CD4-positive, alpha-beta T cell treated with Interleukin-17A for 1 hour (primary cell): ENCODE measurements around the gene CKMT2.

Experiments
- DNase-seq: peaks from one replicate; pipeline ENCODE4 v3.0.0-alpha.2; 2020

CKMT2 gene

DNA sequence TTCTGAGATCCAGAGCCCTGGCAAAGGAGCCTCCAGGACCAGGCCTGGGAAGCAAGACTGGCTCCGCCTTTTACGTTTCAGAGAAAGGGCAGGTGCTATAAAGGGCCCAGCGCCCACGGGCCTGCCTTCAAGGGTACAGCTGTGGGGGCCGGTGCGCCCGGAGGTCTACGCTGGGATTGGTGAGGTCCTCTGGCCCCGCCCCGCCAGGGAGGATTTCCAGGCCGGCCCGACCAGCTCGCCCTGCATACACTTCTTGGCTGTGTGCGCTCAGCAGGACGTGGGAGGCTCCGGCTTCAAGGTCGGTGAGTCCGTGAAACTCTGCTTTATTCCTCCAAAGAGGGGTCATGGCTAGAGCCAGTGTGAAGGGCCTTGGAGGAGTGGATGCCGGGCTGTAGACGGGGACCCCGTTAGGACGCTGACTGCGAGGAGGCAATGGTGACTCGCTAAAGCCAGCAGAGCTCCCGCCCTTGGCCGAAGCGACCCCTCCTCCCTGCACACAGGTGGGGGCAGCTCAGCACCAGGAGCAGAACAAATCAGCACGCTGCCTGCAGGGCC is at the start of gene CKMT2:
TSS of gene CKMT2 (plus strand) at position 243 of the 555 bp plus-strand sequence. CDS start 17,811 bp downstream, outside the sequence.
- DNase-seq = no peak

DNA sequence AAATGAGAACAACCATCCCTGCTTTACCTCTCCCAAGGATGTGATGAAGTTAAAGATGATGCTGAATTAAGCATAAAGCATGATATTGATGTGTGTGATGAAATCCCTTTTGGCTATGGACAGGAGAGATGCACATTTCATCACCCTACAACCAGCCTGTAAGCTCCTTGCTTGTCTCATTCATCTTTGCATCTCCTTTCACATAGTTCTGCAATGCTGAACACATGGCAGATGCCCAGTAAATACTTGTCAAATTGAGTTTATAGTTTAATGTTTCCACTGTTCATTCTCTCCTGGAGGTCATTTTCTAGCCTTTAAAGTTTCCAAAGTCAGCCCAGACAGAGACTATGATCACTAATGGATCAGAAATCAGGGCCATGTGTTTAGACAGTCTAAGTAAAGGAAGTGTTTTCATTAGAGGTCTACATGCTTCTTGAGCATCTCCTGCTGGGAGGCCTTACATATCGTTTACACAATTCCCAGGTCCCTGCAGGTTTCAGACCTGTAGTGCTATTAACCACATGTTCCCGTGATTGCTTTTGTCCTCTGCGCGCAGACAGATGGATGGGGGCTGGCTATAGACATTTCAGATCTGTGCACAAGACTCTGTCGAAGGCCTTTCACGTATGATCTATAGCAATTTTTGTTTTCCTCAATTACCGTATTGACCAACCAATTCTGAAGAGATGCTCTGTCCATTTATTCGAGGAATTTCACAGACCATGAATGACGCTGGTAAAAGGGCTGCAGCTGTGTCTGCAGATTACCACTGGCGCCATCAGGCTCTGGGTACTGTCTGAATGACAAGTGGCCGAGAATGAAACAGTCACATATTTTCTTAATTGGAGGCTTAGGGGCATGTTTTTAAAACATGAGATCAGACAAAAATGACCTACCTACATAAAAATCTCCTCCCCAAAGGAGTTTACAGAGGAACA is 49.0 kb upstream of the CKMT2 start:
- no peak for DNase-seq

DNA sequence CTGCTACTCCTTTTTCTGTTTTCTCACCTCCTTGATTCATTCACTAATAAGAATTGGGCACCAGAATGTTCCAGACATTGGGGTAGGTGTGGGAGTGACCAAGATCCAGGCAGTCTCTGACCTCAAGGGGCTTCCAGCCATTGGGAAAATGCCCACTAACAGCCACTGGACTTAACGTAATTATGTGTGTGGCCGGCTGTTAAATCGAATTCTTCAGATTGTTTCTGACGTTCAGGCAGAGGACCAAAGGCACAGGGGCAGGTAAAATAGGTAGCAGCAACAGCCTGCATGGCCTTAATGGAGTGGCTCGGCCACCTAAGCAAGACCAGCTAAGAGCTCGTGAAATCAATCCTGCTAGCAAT is 48.4 kb upstream of the CKMT2 start:
- no peak for DNase-seq

DNA sequence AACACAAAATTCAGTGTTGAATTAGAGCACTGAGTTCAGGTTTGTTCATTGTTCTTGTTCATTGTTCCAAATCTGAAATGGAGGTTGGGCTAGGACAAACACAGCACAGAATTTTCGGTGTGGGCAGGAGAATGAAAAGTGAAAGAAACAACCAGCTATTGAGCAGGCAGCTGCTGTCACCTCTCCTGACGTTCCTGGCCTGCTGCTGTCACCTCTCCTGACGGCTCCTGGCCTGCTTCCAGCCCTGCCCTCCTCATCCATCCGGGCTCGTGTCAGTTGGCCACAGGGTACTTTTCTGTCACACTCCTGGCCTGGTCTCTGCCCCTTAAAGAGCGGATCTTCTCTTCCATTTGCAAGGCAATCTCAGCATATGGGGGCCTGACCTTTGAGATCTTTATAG is 45.2 kb upstream of the CKMT2 start:
- DNase-seq = no peak

DNA sequence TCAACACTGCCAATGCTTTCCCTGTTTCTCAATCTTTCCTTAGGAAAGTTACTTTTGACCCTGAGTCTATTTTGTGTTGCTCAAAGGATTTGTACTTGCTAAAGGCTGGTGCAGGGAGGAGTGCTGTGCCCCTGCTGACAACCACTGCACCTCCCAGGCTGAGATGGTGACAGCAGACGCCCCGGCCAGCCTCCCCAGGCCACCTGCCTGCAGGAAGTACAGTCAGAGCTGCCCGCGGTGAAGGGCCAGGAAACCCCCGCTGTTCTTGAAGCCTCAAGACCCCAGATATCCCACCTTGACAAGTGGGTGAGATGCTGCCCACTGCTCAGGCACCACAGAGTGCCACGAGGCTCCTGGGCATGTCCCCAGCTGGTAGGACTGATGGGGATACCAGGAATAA is 44.2 kb upstream of the CKMT2 start:
- DNase-seq = no peak

DNA sequence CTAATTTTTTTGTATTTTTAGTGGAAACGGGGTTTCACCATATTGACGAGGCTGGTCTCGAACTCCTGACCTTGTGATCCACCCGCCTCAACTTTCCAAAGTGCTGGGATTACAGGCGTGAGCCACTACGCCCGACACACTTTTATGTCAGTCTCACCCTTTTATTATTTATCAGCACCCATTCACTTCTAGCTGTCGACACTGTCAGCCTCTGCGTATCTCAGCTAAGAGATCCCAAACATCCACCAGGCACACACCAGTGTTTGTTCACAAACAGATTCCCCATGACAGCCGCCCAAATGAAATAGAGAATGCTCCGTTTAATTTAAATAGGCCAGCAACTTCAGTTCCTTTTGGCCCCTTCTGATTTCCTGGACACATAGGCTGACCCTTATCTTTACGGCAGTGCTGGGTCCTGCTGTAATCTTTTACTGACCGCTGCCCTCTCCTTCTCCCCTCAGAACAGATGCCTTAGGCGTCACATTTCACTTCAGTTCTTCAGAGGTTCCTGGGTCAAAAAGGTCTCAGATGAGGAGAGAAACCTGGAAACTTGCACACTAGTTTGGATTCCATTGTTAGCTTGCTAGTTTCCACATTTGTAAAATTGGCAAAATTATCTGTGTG is 43.1 kb upstream of the CKMT2 start:
- no peak for DNase-seq

DNA sequence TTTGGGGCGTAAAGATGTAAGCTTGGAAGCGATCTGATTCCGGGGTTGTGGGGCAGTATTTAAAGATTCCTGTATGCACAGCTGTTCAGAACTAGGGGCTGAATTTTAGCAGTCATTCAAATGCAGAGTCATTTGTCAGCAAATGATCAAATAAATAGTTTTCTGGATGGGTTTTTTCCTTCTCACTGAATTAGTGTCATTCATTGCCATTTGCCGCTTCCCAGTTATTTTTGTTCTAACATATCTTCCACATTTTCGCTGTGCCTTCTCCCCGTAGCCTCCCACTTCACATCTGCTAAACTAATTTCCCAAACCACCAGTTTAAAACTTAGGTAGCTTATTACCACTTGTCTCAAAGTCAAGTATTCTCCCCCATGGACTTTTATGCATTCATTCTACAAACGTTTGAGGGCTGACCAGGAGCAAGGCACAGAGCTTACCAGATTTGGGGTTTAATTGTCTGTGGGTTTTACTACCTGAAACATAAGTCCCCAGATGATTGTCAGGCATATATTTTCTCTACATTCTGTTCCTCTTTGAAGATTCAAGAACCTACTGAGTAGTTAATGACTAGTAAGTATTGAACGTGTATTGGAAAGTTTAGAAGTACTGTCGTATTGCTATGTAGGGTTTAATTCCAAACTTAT is 41.3 kb upstream of the CKMT2 start:
- DNase-seq = no peak

DNA sequence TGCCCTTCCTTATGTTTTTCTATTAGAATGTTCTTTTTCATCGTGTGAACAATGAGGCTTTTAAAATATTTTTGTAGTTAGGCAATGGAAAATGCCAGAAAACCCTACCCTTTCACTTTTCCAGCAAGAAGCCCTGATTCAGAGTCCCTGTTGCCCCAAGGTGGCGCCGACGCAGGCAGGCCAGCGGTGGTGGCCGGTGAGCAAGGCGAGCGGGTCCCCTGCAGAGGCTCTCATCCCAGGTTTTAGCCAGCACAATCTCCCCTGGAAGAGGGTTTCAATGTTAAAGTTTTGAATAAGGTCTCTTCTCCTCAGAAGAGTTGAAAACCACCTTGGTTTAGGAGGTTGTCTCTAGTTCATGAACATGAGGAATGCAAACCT is 40.8 kb upstream of the CKMT2 start:
- no peak for DNase-seq

DNA sequence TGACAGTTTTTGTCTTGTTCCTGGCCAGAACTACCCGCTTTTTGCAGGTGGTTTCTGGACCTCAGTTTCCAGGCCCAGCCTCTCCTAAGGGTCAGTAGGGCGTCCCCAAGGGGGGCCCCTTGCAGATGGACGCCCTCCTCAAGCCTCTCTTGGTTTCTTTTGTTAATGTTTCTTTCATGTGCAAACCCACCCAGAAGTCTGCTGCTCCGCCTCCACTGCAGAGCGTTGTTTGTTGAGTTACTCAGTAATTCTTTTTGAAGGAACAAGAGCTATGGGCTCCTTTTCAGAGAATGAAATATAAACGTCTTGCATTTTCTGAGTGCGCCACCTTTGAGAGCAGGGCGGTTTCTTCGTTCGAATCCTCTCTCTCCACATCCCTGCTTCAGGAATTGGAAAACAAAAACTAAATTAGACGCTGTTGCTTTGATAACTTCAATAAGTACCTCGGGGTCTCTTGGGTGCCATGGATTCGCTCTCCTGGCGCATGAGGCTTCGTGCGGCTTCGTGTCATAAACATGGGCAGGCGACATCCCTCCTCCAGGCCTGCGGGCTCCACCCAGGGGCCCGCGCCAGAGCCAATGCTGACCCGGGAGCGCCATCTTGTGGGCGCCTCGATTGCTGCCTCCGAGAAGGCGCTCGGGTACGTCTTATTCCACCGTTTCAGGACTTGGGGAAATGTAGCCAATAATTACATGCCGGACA is 38.3 kb upstream of the CKMT2 start:
- DNase-seq = peak; percentile 77

DNA sequence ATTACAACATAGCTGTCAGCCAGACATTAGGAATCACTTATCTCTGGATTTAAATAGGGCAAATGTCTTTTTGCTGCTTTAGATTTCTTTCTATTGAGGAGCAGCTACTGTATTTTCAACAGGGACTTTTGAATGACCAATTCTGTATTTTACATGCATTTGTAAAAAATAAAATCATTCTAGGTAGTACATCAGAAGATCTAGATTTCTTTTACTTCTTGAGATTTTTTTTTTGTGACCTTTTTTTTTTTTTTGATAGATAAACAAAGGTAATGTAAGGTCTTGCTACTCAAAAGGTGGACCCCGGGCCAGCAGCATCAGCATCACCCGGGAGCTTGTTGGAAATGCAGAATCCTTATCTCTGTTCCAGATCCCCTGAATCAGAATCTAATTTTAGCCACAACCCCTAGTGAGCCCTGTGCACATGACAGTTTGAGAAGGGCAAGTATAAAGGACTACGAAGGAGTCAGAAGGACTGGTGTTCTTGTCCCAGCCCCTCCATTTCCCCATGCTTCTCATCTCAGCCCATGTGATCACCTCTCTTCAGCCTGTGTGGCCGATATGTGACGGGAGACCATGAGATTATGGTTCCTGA is 37.7 kb upstream of the CKMT2 start:
- DNase-seq = no peak

DNA sequence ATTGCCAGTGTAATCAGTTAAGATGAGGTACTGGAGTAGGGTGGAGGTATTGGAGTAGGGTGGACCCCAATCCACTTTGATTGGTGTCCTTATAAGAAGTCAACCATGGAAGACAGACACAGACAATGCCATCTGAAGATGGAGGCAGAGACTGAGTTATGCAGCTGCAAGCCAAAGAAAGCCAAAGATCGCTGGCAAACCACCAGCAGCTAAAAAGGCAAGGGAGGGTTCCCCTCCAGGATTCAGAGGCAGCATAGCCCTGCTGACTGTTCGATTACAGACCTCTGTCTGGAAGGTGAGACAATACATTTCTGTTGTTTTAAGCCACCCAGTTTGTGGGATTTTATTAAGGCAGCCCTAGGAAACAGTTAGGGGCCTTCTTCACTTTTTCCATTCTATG is 30.5 kb upstream of the CKMT2 start:
- DNase-seq = no peak

DNA sequence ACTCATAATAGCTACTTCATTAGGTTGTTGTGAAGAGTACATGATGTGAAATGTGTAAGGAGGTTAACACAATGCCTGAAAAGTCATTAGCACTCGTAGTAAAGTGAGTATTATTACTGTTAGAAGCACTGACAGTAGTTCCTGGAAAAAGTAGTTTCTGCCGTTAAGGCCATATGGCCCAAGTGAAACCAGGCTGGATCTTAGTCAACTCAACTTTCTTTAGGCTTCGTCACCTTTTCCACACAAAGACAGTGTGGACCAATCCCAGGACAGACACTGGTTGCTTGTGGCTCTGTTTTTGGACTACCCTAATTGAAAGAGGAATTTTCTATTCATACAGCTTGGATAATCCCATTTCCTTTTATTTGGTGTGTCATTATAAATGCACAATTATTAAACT is 29.4 kb upstream of the CKMT2 start:
- DNase-seq = no peak

DNA sequence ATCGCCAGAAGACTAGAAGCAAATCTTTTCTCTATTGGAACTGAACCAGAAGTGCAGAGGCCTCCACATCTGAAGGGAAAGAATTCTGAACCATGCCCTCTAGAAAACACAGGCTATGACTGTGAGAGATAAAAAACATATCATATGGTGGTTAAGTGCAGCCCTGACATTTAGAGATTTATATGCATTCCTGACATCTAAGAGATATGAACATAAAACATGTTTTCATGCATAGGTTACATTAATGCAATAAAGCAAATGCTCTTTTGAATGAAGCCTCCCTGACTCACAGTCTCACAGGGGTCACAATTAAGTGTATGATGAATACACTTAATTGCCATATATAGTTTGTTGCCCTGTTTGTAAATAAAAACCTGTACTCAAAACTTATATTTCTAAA is 28.9 kb upstream of the CKMT2 start:
- DNase-seq = no peak

DNA sequence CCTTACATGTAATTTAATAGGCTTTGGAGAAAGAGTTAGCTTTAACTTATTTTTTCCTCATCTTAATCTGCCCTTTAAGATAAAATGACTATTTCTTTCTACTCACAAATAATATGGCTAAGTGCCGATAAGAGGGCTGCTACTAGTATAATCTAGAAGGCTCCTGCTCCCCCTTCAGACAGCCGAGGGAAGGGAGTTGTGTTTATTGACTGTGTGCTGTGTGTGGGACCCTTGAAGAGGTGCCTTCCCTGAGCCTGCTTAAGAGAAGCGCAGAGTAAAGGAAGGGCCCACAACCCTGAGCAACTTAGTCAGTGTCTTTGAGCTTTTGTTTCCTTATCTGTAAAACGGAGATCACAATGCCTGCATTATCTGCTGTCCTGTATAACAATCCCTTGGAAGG is 28.1 kb upstream of the CKMT2 start:
- DNase-seq = no peak

DNA sequence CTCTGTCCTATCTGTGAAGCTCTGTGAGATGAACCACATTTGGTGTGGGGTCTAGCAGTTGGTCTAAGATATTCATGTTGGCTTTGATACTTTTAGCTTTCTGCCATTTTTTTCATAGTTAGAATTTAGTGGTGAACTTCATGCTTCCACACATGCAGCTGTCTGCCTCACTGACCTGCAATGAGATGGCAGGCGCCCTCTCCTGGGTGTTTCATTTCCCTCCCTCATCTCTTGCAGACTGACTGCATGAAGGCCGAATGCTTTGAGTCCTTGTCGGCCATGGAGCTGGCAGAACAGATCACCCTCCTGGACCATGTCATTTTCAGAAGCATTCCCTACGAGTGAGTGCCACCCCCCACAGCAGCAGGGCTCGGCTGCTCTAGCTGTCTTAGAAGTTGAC is 26.1 kb upstream of the CKMT2 start:
- DNase-seq = no peak

DNA sequence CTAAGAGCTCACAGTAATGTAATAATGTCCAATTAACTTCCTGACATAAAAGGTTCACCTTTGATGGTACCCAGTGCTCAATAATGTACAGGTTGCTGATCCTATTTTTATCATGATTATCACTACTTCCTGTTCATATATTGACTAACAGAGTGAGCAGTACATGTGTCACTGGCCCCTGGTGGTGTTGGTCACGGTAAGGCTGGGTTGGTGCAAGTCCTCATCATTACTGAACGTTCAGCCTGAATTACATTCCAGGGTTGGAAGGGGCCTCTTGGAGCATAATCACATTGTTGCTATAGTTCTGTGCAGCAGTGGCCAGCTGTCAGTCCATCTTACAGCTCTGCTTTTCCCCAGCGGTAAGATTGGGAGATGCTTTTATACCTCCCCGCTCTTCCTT is 24.2 kb upstream of the CKMT2 start:
- DNase-seq = no peak

DNA sequence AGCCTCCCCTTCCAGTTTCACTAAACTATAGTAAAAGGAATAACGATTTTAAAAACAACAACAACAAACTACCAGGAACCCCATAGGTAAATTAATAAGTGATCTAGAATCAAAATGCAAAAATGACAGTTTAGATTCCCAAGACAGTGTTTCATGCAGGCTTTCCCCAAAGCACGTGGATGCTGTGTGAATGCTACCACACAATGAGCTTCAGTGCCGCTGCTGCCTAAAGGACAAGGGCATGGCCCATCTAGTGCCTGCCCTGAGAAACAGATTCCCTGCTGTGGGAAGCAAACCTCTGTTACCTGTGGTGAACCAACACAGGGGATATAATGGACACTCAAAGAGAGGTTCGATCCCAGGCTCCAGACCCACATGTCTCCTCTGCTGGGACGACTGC is 23.7 kb upstream of the CKMT2 start:
- DNase-seq = no peak

DNA sequence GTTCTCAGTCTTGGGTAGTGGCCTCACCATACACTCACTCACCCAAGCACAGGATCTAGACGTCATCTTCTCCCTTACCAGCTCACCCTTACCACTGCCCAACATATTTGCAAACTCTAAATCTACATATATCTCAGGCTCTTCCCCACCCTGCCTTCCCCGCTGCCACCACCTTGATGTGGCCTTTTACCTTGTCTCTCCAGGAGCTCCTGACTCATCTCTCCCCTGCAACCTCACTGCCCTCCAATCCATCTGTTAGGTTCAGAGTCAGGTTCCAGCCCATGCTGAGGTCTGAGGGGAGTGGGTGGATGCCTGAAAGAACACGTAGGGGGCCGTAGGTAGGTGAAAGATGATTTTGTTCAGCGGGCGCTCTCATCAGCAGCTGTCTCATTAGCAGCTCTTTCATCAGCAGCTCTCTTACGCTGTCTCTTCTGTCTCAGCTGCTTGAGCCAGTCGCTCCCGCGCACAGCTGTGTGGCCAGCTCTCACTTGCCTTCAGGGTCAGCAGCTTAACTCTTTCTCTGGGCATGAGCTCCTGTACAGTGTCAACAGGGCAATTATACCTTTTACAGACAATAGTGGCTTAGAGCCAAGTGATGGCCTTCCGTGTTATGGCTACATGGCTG is 23.1 kb upstream of the CKMT2 start:
- DNase-seq = no peak

DNA sequence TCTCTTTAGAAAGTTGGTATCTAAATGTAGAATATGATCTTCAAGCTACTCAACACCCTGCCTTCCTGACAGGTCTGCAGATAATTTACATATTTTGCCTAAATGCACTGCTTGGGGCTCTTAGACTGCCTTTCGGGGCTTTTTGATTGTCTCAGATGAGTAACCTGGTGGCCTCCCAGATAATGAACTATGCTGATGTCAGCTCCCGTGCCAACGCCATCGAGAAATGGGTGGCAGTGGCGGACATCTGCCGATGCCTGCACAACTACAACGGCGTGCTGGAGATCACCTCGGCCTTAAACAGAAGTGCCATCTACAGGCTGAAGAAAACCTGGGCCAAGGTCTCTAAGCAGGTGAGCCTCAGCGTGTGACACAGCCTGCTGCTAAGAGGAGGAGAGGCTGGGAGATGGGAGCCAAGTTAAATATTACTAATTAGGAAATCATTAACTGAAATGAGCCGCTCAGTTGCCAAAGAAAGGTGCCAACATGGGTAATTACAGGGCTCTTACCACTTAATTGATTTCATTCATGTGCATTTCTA is 20.8 kb upstream of the CKMT2 start:
- DNase-seq = no peak

DNA sequence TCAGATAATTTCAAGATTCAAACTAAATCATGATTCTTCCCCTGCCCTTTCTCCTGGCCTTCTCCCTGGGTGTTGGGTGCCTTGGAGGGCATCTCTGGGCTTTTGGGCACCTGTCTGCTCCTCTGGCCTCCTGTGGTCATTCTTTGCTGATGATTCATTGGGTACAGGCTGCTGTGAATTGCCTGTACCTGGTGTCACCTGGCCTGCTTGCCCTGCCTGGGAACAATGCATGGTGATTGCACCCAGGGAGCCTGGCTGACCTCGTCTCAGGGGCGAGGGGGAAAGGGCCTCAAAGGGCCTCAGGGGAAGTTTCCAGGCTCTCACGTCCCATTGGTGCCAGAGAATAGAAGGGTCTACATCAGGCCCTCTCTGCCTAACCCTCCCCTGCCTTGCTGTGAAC is 20.1 kb upstream of the CKMT2 start:
- DNase-seq = no peak

DNA sequence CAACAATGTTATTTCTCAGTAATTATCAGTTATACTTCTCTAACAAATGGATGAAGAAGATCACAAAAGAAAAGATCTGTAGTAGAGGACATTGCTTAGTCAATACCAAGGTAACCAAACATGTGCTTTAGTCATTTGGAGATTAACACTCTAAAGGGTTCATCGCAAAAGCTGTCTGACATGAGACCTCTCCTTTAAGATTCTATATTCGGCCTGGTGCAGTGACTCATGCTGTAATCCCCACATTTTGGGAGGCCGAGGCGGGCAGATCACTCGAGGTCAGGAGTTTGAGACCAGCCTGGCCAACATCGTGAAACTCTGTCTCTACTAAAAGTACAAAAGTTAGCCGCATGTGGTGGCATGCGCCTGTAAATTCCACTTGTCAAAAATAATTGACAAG is 18.3 kb upstream of the CKMT2 start:
- no peak for DNase-seq

DNA sequence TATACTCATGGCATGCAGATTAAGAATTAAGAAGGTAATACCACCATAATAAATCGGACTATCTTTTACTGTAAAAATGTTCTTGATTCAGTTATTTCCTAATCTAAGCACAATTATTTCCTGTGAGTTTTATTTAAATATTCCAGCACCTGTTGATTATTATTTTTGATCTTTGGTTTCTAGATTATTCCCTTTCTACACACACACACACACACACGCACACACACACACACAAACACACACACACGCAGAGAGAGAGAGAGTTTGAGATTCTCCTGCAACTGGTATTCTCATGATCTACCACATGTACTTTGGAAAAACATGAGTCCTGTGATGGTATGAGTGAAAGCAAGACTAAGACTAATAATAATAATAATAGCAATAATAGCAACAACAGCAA is 17.0 kb upstream of the CKMT2 start:
- no peak for DNase-seq
